ENCODE results near the gene ARID3A.

ARID3A gene

GRCh38 chr19:917323-918151 is 8.3 kb upstream of the ARID3A start, which contains the start of gene KISS1R:
Gene KISS1R (plus strand): TSS chr19:917333. CDS start chr19:917503, 170 bp downstream.
- peak; percentile 26; the same call in 1 of the 2 replicates for TF ChIP-seq CTCF (IDR thresholded peaks at IDR 0.05; ENCODE audit: low read depth, low read length)
- peak within 1 kb of the TSS; percentile 14; the same call in 1 of the 2 replicates for H3K4me3 ChIP-seq (ENCODE audit: low read depth, low read length)

GRCh38 chr19:918152-918437 is 7.7 kb upstream of the ARID3A start:
- no peak overlapping the region for H3K4me3 ChIP-seq (ENCODE audit: low read depth, low read length)
- TF ChIP-seq CTCF (IDR thresholded peaks at IDR 0.05; ENCODE audit: low read depth, low read length), result no peak

GRCh38 chr19:918481-919198 is 7.2 kb upstream of the ARID3A start:
- no peak for TF ChIP-seq CTCF (IDR thresholded peaks at IDR 0.05; ENCODE audit: low read depth, low read length)
- H3K4me3 ChIP-seq (ENCODE audit: low read depth, low read length), result no peak overlapping the region

GRCh38 chr19:919199-920050 is 6.4 kb upstream of the ARID3A start:
- H3K4me3 ChIP-seq (ENCODE audit: low read depth, low read length), result no peak overlapping the region
- no peak for TF ChIP-seq CTCF (IDR thresholded peaks at IDR 0.05; ENCODE audit: low read depth, low read length)

GRCh38 chr19:920051-920864 is 5.6 kb upstream of the ARID3A start:
- no peak for TF ChIP-seq CTCF (IDR thresholded peaks at IDR 0.05; ENCODE audit: low read depth, low read length)
- no peak overlapping the region for H3K4me3 ChIP-seq (ENCODE audit: low read depth, low read length)

GRCh38 chr19:924553-925086 is 1.2 kb upstream of the ARID3A start:
- H3K4me3 ChIP-seq (ENCODE audit: low read depth, low read length), result peak overlapping the region; percentile 88
- no peak for TF ChIP-seq CTCF (IDR thresholded peaks at IDR 0.05; ENCODE audit: low read depth, low read length)
